GM18502 (cell line): Measurements from ENCODE around the gene FOXS1.
"Not testable (repeated sequence)": the region's sequence is repeated elsewhere in the genome, so short reads cannot be mapped to it uniquely, and the experiment has no call there.

Source experiments
- ATAC-seq: cut with Tn5 transposase; IDR thresholded peaks from one replicate; pipeline ENCODE4 v1.9.1; 2021; ENCODE audit warnings: mild to moderate bottlenecking; ENCODE audit not compliant: unreplicated experiment, poor library complexity

The FOXS1 gene

GRCh38 chr20:31824125-31824485 is 21.3 kb downstream of the FOXS1 start:
- ATAC-seq = no peak

DNA sequence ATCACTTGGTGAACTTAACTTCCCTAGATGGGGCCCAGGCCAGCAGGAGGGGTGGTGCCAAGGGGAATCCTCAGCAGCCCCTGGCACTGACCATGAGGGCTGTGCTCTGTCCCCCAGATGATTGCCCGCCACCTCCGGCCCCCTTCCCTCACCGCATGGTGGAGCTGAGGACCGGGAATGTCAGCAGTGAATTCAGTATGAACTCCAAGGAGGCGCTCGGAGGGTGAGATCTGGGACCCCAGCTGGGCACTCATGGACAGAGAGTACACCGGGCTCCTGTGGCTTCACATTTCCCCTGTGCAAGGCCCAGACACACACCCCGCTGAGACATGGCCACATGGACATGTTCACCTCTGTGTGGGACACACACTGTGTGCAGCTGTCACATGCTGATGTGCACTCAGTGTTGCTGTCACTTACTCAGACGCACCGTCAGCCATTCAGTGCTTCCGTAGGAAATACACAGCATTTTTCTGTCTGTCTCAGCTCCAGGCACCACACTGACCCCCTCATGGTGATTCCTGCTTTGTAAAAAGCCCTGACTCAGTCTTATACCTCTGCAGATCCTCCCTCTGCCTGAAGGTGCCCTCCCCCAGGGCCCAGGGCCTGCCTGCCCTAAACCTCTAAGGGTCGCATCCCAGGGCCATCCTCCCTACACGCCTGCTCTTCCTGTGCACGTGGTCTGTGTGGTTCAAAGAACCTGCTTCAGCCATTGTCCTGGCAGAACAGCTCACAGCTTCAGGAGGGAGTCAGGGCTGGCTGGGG is 21.9 kb downstream of the FOXS1 start:
- ATAC-seq = no peak

DNA sequence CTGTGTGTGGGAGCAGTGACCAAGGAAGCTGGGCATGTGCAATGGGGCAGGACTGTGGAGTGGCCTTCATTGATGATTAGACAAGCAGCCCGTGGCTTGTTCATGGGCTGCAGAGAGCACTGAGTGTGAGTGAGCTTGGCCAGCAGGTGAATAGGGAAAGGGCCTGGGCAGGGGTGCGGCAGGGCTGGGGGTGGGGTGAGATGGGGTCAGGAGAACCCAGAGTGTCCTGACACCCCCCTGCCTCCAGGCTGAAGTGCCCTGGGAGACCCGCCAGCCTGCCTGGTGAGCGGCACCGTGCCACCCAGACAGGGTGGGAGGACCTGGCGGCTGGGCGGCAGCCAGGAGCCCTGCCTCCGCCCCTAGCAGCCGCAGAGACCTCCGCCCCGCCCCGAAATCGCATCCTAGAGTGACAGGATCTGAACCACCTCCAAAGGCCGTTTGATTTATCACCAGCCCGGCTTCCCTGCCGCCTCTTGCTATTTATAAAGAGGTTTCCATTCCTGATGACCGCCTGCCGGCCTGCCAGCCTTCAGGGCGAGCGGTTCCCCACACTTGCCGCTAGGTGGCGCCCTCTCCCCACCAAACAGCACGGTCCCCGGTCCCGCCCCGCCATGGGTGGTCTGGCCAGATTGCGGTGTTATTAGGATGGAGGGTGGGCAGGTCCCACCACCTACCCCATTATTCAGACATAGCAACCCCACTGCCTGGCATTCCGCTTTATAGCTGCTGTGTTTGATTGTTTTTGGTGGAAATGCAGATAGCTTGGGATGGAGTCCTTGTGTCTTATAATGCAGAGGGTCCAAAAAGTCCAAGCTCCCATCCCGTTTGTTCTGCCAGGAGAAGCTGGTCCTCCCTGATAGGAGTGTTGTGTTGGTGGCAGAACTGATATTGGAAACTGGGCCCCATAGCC is 22.7 kb downstream of the FOXS1 start:
- ATAC-seq = peak; percentile 77

DNA sequence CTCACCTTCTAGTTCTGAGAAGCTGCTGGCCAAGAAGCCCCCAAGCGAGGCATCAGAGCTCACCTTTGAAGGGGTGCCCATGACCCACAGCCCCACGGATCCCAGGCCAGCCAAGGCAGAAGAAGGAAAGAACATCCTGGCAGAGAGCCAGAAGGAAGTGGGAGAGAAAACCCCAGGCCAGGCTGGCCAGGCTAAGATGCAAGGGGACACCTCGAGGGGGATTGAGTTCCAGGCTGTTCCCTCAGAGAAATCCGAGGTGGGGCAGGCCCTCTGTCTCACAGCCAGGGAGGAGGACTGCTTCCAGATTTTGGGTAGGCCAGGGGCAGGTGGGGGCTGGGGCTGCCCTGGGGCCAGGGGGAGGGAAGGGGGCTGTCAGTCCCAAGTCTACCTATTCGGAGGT is 24.0 kb downstream of the FOXS1 start:
- ATAC-seq = no peak

GRCh38 chr20:31820228-31820627 is 25.2 kb downstream of the FOXS1 start:
- ATAC-seq = no peak

DNA sequence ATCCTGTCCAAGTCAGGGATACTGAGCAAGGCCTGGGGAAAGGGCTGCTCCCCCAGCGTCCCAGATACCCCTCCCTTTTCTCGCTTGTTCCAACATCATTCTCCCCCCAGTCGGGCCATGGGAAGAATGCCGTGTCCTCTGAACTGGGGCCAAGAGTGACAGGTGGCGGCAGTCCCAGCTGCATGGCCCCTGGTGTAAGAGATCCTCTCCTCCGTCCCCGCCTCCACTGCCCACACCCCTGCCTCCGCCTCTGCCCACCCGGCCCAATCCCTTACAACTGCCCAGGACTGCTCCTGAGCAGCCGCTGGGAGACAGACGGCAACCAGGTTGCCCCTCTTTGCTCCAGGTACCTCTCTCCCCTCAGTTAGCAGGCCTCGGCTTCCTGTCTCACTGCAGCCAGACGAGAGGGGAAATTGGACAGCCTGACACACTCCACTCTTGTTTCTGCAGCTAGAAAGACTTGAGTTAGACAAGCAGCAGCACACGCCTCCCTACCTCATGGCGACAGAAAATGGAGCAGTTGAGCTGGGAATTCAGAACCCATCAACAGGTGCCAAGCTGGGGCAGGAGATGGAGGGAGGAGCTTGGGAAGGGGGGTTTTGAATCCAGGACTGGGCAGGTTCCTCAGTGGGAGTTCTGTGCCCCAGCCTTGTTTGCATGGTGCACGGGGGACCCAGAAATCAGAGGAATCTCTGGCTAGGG is 26.2 kb downstream of the FOXS1 start, which contains the start of gene MYLK2:
Gene MYLK2, plus strand, starts transcription at position 274 of the 702 bp plus-strand sequence. Its CDS starts 225 bp downstream, at position 499.
- no peak for ATAC-seq

DNA sequence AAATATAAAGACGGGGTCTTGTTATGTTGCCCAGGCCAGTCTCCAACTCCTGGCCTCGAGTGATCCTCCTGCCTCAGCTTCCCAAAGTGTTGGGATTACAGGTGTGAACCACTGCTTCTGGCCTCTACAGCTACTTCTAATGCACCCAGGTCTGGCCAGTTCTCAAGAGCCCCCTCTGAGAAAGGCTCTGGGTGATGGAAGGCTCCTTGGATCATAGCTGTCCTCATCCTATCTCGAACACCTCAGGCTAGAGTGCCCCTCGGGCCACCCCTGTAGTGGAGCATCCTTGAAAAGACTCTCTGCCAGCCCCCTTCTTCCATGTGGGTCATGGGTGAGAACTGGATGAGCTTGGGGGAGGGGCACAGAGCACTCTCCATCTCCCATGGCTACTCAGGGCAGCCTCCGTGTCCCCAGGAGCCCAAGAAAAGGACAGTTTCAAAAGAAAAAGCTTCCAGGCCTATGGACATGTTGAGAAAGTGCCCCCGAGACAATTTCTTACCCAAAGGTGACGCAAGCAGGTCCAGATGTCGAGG is 27.0 kb downstream of the FOXS1 start:
- no peak for ATAC-seq

- no peak for ATAC-seq
Observed at GRCh38 chr20:31817461-31817860, 27.9 kb downstream of the FOXS1 start.

- no peak for ATAC-seq
Observed at GRCh38 chr20:31816221-31816620, 29.2 kb downstream of the FOXS1 start.

DNA sequence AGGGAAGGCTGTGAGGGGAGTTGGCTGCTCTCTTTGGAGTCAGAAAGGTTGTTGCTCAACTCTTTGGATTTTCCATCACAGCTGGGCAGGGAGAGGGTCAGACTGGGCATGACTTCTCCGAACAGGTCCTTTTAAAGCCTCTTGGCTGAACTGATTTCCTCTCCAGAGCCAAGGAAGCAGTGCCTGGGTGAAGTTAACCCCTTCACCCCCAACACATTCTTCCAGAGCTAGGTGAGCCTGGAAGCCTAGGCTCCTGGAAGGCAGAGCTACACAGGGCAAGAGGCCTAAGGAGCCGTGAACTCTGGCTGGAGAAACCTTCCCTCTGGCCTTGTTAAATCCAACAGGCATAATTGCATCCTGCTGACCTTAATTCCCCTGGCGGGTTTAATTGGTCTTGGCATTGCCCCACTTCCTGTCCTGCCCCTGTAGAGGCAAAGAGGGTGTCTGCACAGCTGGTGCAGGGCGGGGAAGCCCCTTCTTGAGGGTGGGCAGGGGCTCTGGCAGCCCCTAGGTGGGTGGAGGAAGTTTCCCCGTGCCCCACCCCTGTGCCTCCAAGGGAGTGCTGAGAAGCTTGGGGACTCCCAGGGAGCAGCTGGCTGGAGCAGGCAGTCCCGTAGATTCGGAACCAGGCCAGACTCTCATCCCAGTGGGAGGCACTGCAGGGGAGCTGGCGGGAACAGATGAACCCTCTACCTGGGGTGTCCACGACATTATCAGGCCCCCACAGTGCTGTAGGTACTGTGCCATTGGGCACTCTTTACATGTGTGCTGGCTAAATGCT is 29.8 kb downstream of the FOXS1 start:
- no peak for ATAC-seq

DNA sequence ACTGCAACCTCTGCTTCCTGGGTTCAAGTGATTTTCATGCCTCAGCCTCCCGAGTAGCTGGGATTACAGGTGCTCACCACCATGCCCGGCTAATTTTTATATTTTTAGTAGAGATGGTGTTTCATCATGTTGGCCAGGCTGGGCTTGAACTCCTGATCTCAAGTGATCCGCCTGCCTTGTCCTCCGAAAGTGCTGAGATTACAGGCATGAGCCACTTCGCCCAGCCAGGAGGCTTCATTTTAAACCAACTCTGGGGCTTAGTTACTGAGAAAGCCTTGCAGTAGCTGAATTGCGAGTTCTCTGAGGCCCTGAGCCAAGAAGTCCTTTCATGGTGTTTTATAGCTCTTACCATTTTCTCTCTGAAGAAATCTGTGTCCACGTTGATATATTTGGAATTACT is 31.3 kb downstream of the FOXS1 start:
- not testable (repeated sequence) for ATAC-seq

- ATAC-seq = no peak
Observed at GRCh38 chr20:31813611-31814010, 31.8 kb downstream of the FOXS1 start.

GRCh38 chr20:31811796-31812728 is 33.3 kb downstream of the FOXS1 start:
- ATAC-seq = no peak

GRCh38 chr20:31811198-31811597 is 34.2 kb downstream of the FOXS1 start:
- no peak for ATAC-seq

GRCh38 chr20:31809661-31810060 is 35.7 kb downstream of the FOXS1 start:
- no peak for ATAC-seq

- no peak for ATAC-seq
Observed at GRCh38 chr20:31808481-31808880, 36.9 kb downstream of the FOXS1 start.

DNA sequence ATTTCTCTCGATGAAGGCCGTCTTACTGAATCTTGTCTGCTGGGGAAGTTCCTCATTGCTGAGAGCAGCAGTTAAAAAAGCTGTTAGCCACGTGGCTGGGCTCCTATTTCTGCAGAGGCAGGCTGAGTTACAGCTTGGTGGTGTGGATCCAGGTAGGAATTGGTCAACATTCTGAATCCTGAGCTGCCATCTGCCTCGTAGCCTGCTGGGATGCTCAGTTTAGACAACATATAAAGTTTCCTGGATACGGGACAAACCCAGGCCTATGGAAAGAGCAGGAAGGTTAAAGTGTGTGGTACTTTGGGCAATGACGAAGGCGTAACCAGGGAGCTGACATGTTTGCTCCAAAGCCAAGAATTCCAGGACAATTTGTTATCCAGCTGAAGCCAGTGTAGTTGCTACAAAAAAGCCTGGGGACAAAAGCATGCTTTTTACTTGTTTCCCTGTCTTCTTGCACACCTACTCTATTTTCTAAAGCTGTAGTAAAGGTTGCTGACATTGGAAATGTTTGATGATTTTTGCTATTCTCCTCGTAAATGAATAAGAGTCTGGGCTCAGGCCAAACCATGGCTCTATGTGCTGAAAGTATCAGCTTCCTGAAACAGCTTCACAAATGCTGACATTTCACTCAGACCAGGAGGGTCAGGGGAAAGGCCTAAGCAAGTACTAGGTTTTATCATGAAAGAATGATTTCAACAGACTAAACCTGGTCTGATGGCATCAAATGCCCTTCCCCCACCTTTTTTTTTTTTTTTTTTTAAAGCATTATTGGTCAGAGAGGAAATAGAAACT is 38.6 kb downstream of the FOXS1 start:
- no peak for ATAC-seq
